ENCODE data around the gene PBX4. TPM values are rescaled to one million over a fixed set of nuclear protein-coding genes. Genes with fewer than 3 reads are reported as not detected.

PBX4 gene
- total and polyA plus RNA-seq, 2 donors (not counting 3 experiments of a cell fraction or from before 2014, with no cell fraction given): not detected

GRCh38 chr19:19558636-19559035, 59.9 kb downstream of the PBX4 start:
- DNase-seq (ENCODE audit: low read depth, low spot score) (no peak), FAIRE-seq (no peak)
- intact Hi-C loops (cut with micrococcal nuclease): no loop called here

GRCh38 chr19:19558055-19558454, 60.4 kb downstream of the PBX4 start:
- no peak overlapping the region for H3K4me2 ChIP-seq (ENCODE audit: insufficient read depth, low read length)
- no peak for FAIRE-seq
- dilution Hi-C loops (cut with MboI; ENCODE audit: extremely low pct_ligation_motif_present, low sequenced_read_pairs) (no loop called here), intact Hi-C loops (cut with micrococcal nuclease) (no loop called here)
- H3K79me2 ChIP-seq (ENCODE audit: control insufficient read depth, insufficient read depth, low read length): no peaks in the 10 kb centered on the region
- no peaks in the 10 kb centered on the region for H3K36me3 ChIP-seq (ENCODE audit: control insufficient read depth in 2 of 2, extremely low read depth in 1 of 2, insufficient read depth in 2 of 2, low read length in 2 of 2)
- no peak overlapping the region for H3K27ac ChIP-seq (ENCODE audit: insufficient read depth, low read depth, low read length)
- H3K4me3 ChIP-seq (replicated peaks in 1 of 3; ENCODE audit: insufficient read depth in 1 of 3, low read depth in 1 of 3, low read length in 3 of 3): no peak overlapping the region
- no peaks in the 10 kb centered on the region for H3K27me3 ChIP-seq (ENCODE audit: control insufficient read depth in 2 of 2, insufficient read depth in 2 of 2, low read length in 2 of 2)
- CTCF ChIA-PET: interaction anchor here (0.6 to 1.1 kb wide), 3 partner anchors 11 to 26 kb away, joined by 3 to 4 read pairs (median 3); no protein-coding TSS in a partner anchor
- POLR2A ChIA-PET: no interaction called here
- no peak for DNase-seq (ENCODE audit: low read depth, low spot score)
- no peaks in the 10 kb centered on the region for H3K9me1 ChIP-seq (replicated peaks; ENCODE audit: control insufficient read depth, extremely low read depth, insufficient read depth, low read length)
- H3K9me3 ChIP-seq (replicated peaks; ENCODE audit: control insufficient read depth, insufficient read depth, low read length): no peaks in the 10 kb centered on the region
- no peak for TF ChIP-seq POLR2AphosphoS5 (IDR thresholded peaks at IDR 0.05; ENCODE audit: insufficient read depth, low read depth, low read length)
- no peak for TF ChIP-seq EZH2 (IDR thresholded peaks at IDR 0.05; ENCODE audit: borderline replicate concordance, low read depth, low read length, severe bottlenecking)
- TF ChIP-seq CTCF (IDR thresholded peaks at IDR 0.05; ENCODE audit: extremely low read depth in 1 of 2, insufficient read depth in 1 of 2, low read depth in 1 of 2, low read length in 2 of 2): no peak
- no peak for TF ChIP-seq FOS (IDR thresholded peaks at IDR 0.05; ENCODE audit: borderline replicate concordance, insufficient read depth, low read length)
- no peak for TF ChIP-seq MYC (IDR thresholded peaks at IDR 0.05; ENCODE audit: low read depth, low read length)
- H2AFZ ChIP-seq (ENCODE audit: low read depth, low read length): no peak overlapping the region
- BruUV-seq (replicated peaks): no TSS peak
- H4K20me1 ChIP-seq (replicated peaks; ENCODE audit: control insufficient read depth, extremely low read depth, insufficient read depth, low read length): no peaks in the 10 kb centered on the region
- no peaks in the 10 kb centered on the region for H3K4me1 ChIP-seq (ENCODE audit: control insufficient read depth, extremely low read depth, insufficient read depth, low read length)
- H3K9ac ChIP-seq (replicated peaks; ENCODE audit: extremely low read depth, insufficient read depth, low read length): no peak overlapping the region

More at GRCh38 chr19:19558636-19559035, 59.9 kb downstream of the PBX4 start:
- no peaks in the 10 kb centered on the region for H4K20me1 ChIP-seq (replicated peaks; ENCODE audit: control insufficient read depth, extremely low read depth, insufficient read depth, low read length)
- dilution Hi-C loops (cut with MboI; ENCODE audit: extremely low pct_ligation_motif_present, low sequenced_read_pairs): no loop called here
- no peak overlapping the region for H2AFZ ChIP-seq (ENCODE audit: low read depth, low read length)
- H3K9me3 ChIP-seq (replicated peaks; ENCODE audit: control insufficient read depth, insufficient read depth, low read length): no peaks in the 10 kb centered on the region
- no peaks in the 10 kb centered on the region for H3K9me1 ChIP-seq (replicated peaks; ENCODE audit: control insufficient read depth, extremely low read depth, insufficient read depth, low read length)
- no peaks in the 10 kb centered on the region for H3K27me3 ChIP-seq (ENCODE audit: control insufficient read depth in 2 of 2, insufficient read depth in 2 of 2, low read length in 2 of 2)
- no peaks in the 10 kb centered on the region for H3K79me2 ChIP-seq (ENCODE audit: control insufficient read depth, insufficient read depth, low read length)
- no peaks in the 10 kb centered on the region for H3K4me1 ChIP-seq (ENCODE audit: control insufficient read depth, extremely low read depth, insufficient read depth, low read length)
- ChIA-PET POLR2A (no interaction called here), CTCF (interaction anchor here (1.1 kb wide), 2 partner anchors 10 to 20 kb away, joined by 3 to 4 read pairs; no protein-coding TSS in a partner anchor)
- no peak overlapping the region for H3K27ac ChIP-seq (ENCODE audit: insufficient read depth, low read depth, low read length)
- no peaks in the 10 kb centered on the region for H3K36me3 ChIP-seq (ENCODE audit: control insufficient read depth in 2 of 2, extremely low read depth in 1 of 2, insufficient read depth in 2 of 2, low read length in 2 of 2)
- H3K4me2 ChIP-seq (ENCODE audit: insufficient read depth, low read length): no peak overlapping the region
- no peak overlapping the region for H3K9ac ChIP-seq (replicated peaks; ENCODE audit: extremely low read depth, insufficient read depth, low read length)
- BruUV-seq (replicated peaks): no TSS peak
- TF ChIP-seq MYC (IDR thresholded peaks at IDR 0.05; ENCODE audit: low read depth, low read length) (no peak), POLR2A (IDR thresholded peaks at IDR 0.05; ENCODE audit: low read depth, low read length) (no peak)
- H3K4me3 ChIP-seq (replicated peaks in 1 of 3; ENCODE audit: insufficient read depth in 1 of 3, low read depth in 1 of 3, low read length in 3 of 3): no peak overlapping the region
